Choroid plexus epithelial cell (primary cell): ENCODE data around the gene MOXD1.
A peak's percentile ranks its signal among the peaks of the same experiment; 100 is the strongest.

Experiments
- DNase-seq: peaks from one replicate; pipeline ENCODE4 v3.0.0-alpha.2; 2010; ENCODE audit warnings: low read depth
- H3K4me3 ChIP-seq: 2 replicates; pipeline ENCODE4 v1.5.1; 2011; ENCODE audit warnings: low read depth, mild to moderate bottlenecking, control low read depth, low read length, moderate library complexity
- TF ChIP-seq, protein P1 (sequence below): conservative IDR thresholded peaks from 2 replicates; pipeline ENCODE4 v1.5.1; 2011; ENCODE audit warnings: low read depth, mild to moderate bottlenecking, control low read depth, inconsistent platforms, low read length, moderate library complexity

Gene MOXD1

DNA sequence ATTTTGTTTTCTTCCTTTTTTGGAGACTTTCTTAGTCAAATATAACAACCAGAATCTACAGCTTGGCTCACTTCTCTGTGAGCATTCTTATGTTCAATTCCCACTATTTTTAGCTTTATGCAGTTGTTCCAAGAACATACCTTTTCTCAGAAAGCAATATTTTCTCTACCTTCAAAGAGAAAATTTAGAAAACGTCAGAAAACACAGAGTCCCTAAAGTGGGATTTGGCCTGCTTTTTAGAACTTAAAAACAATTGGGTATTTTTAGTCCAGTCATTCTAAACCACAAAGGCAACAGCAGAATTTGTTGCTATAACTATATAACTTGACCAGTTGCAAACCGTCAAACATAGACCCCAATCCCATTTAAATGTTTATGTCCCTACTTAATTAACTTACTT, 133.1 kb downstream of the MOXD1 start:
- H3K4me3 ChIP-seq, result no peak overlapping the region
- TF ChIP-seq, protein P1, sequence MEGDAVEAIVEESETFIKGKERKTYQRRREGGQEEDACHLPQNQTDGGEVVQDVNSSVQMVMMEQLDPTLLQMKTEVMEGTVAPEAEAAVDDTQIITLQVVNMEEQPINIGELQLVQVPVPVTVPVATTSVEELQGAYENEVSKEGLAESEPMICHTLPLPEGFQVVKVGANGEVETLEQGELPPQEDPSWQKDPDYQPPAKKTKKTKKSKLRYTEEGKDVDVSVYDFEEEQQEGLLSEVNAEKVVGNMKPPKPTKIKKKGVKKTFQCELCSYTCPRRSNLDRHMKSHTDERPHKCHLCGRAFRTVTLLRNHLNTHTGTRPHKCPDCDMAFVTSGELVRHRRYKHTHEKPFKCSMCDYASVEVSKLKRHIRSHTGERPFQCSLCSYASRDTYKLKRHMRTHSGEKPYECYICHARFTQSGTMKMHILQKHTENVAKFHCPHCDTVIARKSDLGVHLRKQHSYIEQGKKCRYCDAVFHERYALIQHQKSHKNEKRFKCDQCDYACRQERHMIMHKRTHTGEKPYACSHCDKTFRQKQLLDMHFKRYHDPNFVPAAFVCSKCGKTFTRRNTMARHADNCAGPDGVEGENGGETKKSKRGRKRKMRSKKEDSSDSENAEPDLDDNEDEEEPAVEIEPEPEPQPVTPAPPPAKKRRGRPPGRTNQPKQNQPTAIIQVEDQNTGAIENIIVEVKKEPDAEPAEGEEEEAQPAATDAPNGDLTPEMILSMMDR, result no peak
- DNase-seq, result no peak

DNA sequence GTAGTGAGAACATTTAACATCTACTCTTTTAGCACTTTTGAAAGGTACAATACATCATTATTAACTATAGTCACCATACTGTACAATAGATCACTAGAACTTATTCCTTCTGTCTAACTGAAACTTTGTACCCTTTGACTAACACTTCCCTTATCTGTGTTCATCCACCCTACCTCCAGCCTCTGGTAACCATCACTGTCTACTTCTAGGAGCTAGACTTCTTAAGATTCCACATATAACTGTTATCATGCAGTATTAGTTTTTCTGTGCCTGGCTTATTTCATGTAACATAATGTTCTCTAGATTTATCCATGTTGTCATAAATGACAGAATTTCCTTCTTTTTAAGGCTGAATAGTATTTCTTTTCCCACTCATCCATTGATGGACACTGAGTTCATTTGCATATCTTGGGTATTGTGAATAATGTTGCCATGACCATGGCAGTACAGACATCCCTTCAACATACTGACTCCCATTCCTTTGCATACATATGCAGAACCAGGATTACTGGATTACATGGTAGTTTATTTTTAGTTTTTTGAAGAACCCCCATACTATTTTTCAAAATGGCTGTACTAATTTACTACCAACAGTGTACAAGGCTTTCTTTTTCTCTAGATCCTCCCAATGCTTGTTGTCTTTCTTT, 135.7 kb downstream of the MOXD1 start:
- no peak overlapping the region for H3K4me3 ChIP-seq
- DNase-seq, result no peak
- TF ChIP-seq, protein P1, result no peak

DNA sequence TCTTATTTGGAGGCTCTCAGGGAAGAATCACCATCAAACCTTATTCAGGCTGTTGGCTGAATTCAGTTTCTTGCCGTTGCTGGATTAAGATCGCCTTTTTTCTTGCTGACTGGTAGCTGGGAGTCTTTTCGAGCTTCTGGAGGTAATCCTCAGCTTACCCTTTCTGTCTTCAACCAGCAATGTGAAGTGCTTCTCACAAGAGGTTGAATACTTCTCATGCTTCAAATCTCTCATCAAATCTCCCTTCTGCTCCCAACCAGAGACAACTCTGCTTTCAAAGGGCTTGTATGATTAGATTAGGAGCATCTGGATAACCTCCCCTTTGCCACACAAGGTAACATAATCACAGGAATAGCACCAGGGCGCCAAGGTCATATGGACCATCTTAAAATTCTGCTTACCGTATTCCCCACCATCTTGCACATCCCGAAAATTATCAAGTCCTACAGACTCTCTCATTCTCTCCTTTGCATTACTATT, 137.2 kb downstream of the MOXD1 start:
- H3K4me3 ChIP-seq, result no peak overlapping the region
- no peak for DNase-seq
- TF ChIP-seq, protein P1, result no peak

DNA sequence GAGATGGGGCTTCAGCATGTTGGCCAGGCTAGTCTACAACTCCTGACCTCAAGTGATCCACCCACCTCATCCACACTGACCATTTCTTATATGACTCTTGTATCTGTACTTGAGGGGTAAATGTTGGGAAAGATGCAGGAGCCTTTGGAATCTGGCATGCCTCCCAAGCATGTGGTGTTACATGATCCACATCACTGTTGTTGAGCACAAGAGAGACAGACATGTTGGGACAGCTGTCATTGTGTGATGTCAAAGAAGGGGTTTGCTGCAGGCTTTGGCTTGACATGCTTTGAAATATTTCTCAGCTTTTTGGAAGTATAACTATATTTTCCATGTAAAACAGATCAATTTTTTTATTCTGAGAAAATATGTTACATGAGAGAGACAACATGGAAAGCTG, 139.9 kb downstream of the MOXD1 start:
- TF ChIP-seq, protein P1, result no peak
- DNase-seq, result no peak
- H3K4me3 ChIP-seq, result no peak overlapping the region

DNA sequence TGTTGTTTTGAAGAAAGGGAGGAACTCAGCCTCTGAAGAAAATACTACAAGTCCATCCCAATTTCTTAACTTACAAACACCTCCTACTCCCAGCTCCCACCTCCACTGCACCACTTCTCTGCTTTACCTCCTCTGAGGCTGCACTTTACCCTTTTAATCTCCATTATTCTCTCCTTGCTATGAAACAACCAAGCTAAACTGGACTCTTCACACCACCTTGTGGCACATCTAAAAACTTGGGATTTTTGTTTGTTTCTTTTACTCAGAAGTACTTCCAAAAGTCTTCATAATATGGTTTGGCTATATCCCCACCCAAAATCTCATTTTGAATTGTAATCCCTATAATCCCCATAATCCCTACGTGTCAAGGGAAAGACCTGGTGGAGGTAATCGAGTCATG, 142.2 kb downstream of the MOXD1 start:
- peak; percentile 76 for DNase-seq
- TF ChIP-seq, protein P1, result peak; percentile 62
- H3K4me3 ChIP-seq, result no peak overlapping the region

DNA sequence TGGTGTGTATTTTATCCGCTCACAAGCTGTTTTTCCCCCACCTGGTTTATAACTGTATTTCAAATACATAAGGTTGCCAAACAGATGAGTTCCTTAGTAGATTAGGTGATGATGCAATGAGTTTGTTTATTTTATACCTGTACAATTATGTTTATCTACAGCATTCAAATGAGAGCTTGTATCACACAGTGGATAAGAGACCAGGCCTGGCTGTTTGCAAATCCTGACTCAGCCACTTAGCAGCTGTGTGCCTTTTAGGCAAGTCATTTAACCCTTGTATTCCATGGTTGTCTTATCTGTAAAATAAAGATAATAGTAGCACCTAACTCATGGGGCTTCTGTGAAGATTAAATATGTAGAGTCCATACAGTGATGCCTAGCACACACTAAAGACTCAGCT, 143.7 kb downstream of the MOXD1 start:
- DNase-seq, result peak; percentile 20
- no peak overlapping the region for H3K4me3 ChIP-seq
- TF ChIP-seq, protein P1, result no peak

DNA sequence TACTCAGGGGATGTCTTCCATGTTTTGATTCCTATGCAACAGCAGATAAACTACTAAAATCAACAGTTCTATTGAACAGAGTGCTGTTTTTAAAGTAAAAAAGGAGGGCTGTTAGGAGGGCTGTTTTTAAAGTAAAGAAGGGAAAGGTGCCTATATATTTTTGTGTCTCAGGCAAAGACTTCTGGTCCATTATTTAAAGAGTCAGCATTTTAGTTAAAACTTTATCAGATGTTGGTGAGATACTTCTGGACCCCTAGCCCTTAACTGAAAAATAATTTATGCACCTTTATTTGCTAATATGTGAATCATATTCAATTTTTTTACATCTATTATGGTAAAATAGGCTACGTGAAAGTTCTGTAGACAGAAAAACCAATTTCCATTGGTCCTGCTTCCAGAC, 144.8 kb downstream of the MOXD1 start:
- DNase-seq, result no peak
- H3K4me3 ChIP-seq, result no peak overlapping the region
- TF ChIP-seq, protein P1, result no peak
